GM12878 (cell line): Measurements from ENCODE around the gene CSDE1. TPM values are rescaled to one million over a fixed set of nuclear protein-coding genes. Genes with fewer than 3 reads are reported as not detected.
A peak's percentile ranks its signal among the peaks of the same experiment; 100 is the strongest.

ENCODE experiments used
- ATAC-seq: fragments of 200-7000 bp; cut with Tn5 transposase; 3 replicates; pipeline ENCODE4 v1.9.1; 2020; ENCODE audit warnings: mild to moderate bottlenecking, moderate library complexity
- BruUV-seq: library from RNA; stranded (reverse); fragments of 400-500 nt; replicated peaks from 2 replicates; lab custom pipeline; 2021; lab: Mats Ljungman, UMichigan
- CTCF ChIA-PET: fragments of 300-600 bp; sonication (Branson Sonifier 250); formaldehyde crosslinking; extraction: SDS; loops from one replicate; lab custom pipeline; 2021; ENCODE audit warnings: inconsistent platforms; lab: Yijun Ruan, JAX
- POLR2A ChIA-PET: fragments of 350-600 bp; formaldehyde crosslinking; extraction: SDS; loops from one replicate; lab custom pipeline; 2021; ENCODE audit warnings: inconsistent platforms; lab: Charles Lee
- RAD21 ChIA-PET: fragments of 300-600 bp; sonication (Branson Sonifier 250); formaldehyde crosslinking; loops from one replicate; lab custom pipeline; 2023; ENCODE audit warnings: antibody characterized with exemption; ENCODE audit not compliant: unreplicated experiment; lab: Charles Lee
- SMC1A ChIA-PET: fragments of 300-600 bp; sonication (Branson Sonifier 250); formaldehyde crosslinking; loops from one replicate; lab custom pipeline; 2023; ENCODE audit not compliant: unreplicated experiment, uncharacterized antibody; lab: Charles Lee
- DNase-seq: peaks from one replicate; pipeline ENCODE4 v3.0.0-alpha.2; 2011; ENCODE audit warnings: low read depth, low spot score
- FAIRE-seq: peaks from 3 replicates; lab custom pipeline; 2011; peaks lifted over from hg19 to GRCh38; lab: Jason Lieb, UNC
- H2AFZ ChIP-seq: 2 replicates; pipeline ENCODE4 v1.6.0; 2011; ENCODE audit warnings: low read depth, low read length, control low read depth; ENCODE audit not compliant: control insufficient read depth
- H3K27ac ChIP-seq: 2 replicates; pipeline ENCODE4 v1.5.1; 2011; ENCODE audit warnings: control low read depth; ENCODE audit not compliant: control insufficient read depth, insufficient read depth
- H3K27me3 ChIP-seq, 2 experiments: replicated peaks in 1 of 2; 2 replicates each; pipeline versions ENCODE4 v1.6.0 to v1.6.1; 2011; ENCODE audit warnings: low read length in 1 of 2; ENCODE audit not compliant: control insufficient read depth in 2 of 2, insufficient read depth in 2 of 2
- H3K36me3 ChIP-seq, 2 experiments: 2 replicates each; pipeline ENCODE4 v1.5.1; 2011; ENCODE audit warnings: low read length in 1 of 2; ENCODE audit not compliant: control insufficient read depth in 2 of 2, insufficient read depth in 2 of 2
- H3K4me1 ChIP-seq: 2 replicates; pipeline ENCODE4 v1.6.1; 2011; ENCODE audit warnings: mild to moderate bottlenecking, low read length, moderate library complexity, mixed read lengths; ENCODE audit not compliant: control insufficient read depth, insufficient read depth
- H3K4me2 ChIP-seq: 2 replicates; pipeline ENCODE4 v1.6.0; 2011; ENCODE audit warnings: control low read depth; ENCODE audit not compliant: control insufficient read depth, insufficient read depth
- H3K4me3 ChIP-seq: fragments of 200-600 bp; sonication (generic); 2 replicates; pipeline ENCODE4 v1.5.1; 2016
- H3K79me2 ChIP-seq: 2 replicates; pipeline ENCODE4 v1.6.0; 2011; ENCODE audit warnings: low read length; ENCODE audit not compliant: control insufficient read depth, insufficient read depth
- H3K9ac ChIP-seq: 2 replicates; pipeline ENCODE4 v1.8.0; 2011; ENCODE audit warnings: low read length, control low read depth, mixed read lengths; ENCODE audit not compliant: control insufficient read depth, insufficient read depth
- H3K9me3 ChIP-seq: replicated peaks from 3 replicates; pipeline ENCODE4 v1.5.1; 2011; ENCODE audit warnings: mild to moderate bottlenecking, low read length; ENCODE audit not compliant: control insufficient read depth, insufficient read depth
- H4K20me1 ChIP-seq: 2 replicates; pipeline ENCODE4 v1.6.0; 2011; ENCODE audit not compliant: control insufficient read depth, insufficient read depth
- EED ChIP-seq: sonication (generic); IDR thresholded peaks from 2 replicates; pipeline ENCODE4 v1.6.1; 2016; ENCODE audit warnings: antibody characterized with exemption, low read depth
- EZH2 ChIP-seq: IDR thresholded peaks from 2 replicates; pipeline ENCODE4 v1.6.1; 2012; ENCODE audit warnings: low read depth, mild to moderate bottlenecking, control low read depth, inconsistent platforms, low read length, borderline replicate concordance; ENCODE audit not compliant: control insufficient read depth
- NFYB ChIP-seq: IDR thresholded peaks from 2 replicates; pipeline ENCODE4 v1.6.1; 2011; ENCODE audit warnings: low read depth, mild to moderate bottlenecking, low read length, improper control_type of control experiment, moderate library complexity; ENCODE audit not compliant: insufficient read depth
- RFX5 ChIP-seq: IDR thresholded peaks from 2 replicates; pipeline ENCODE4 v1.6.1; 2011; ENCODE audit warnings: low read depth, low read length, improper control_type of control experiment
- RUNX3 ChIP-seq: IDR thresholded peaks from 2 replicates; pipeline ENCODE4 v1.6.1; 2012; ENCODE audit warnings: low read length, inconsistent platforms
- SMAD5 ChIP-seq: IDR thresholded peaks from 2 replicates; pipeline ENCODE4 v1.6.1; 2016; ENCODE audit warnings: antibody characterized with exemption, low read depth
- TAF1 ChIP-seq: IDR thresholded peaks from 2 replicates; pipeline ENCODE4 v1.6.1; 2011; ENCODE audit warnings: mild to moderate bottlenecking, low read depth, low read length, borderline replicate concordance
- TBL1XR1 ChIP-seq: IDR thresholded peaks from 2 replicates; pipeline ENCODE4 v1.6.1; 2012; ENCODE audit warnings: low read depth, low read length, improper control_type of control experiment
- ZNF24 ChIP-seq: fragments of 450-650 bp; IDR thresholded peaks from 2 replicates; pipeline ENCODE4 v1.6.1; 2017; ENCODE audit warnings: antibody characterized with exemption, mild to moderate bottlenecking
- ZNF384 ChIP-seq: IDR thresholded peaks from 2 replicates; pipeline ENCODE4 v1.6.1; 2012; ENCODE audit warnings: low read depth, mild to moderate bottlenecking, low read length, improper control_type of control experiment, borderline replicate concordance
- WGBS: methylation state at CpG from one replicate; pipeline ENCODE4 v1.1.6; 2016; ENCODE audit warnings: low lambda C conversion rate; ENCODE audit not compliant: insufficient replicate concordance, insufficient coverage; ENCODE audit errors: missing lambda C conversion rate; 5-methylcytosine and 5-hydroxymethylcytosine counted together
- in situ Hi-C: fragments of 300-500 bp; cut with MboI; formaldehyde crosslinking; loops from 9 replicates; pipeline ENCODE4 v1.14.3; 2018; ENCODE audit warnings: mixed read lengths
- intact Hi-C: fragments of 100-400 bp; cut with micrococcal nuclease; formaldehyde crosslinking; loops from one replicate; pipeline ENCODE4 v1.14.2; 2022; ENCODE audit not compliant: unreplicated experiment
- polyA plus RNA-seq, 11 experiments: library from polyadenylated mRNA; depleted of rRNA in 4 of 11; unstranded in 6 of 11; stranded (reverse) in 5 of 11; fragments of >200 nt; fragmentation: Nextera tagmentation in 4 of 11; fragmentation: Illumina TruSeq in 1 of 11; extraction: Ambion mirVana in 4 of 11; extraction: Trizol in 1 of 11; gene quantifications; 1 replicate in 1 of 11; 2 replicates in 10 of 11; pipeline versions ENCODE4 v1.2.1 to v1.2.3, GENCODE V29; 2011 to 2016; ENCODE audit warnings: inconsistent platforms in 2 of 11, missing spikeins in 2 of 11, low read depth in 1 of 11
- total RNA-seq, 4 experiments: library from RNA; depleted of rRNA in 3 of 4; stranded (reverse); fragments of >200 nt in 3 of 4; fragmentation: Illumina TruSeq in 1 of 4; extraction: Trizol in 1 of 4; gene quantifications; 2 replicates each; pipeline versions ENCODE4 v1.2.1 to v1.2.3, GENCODE V29; 2013 to 2021
- TF ChIP-seq, protein P1 (sequence below): fragments of 450-650 bp; IDR thresholded peaks from 2 replicates; pipeline ENCODE4 v1.6.1; 2016; ENCODE audit warnings: mild to moderate bottlenecking
- TF ChIP-seq, protein P2 (sequence below): fragments of 450-650 bp; IDR thresholded peaks from 2 replicates; pipeline ENCODE4 v1.6.1; 2017; ENCODE audit warnings: mild to moderate bottlenecking, moderate library complexity

Gene CSDE1
- total and polyA plus RNA-seq, 10 of the 15 experiments (the other 5 are each of a cell fraction or from before 2014, with no cell fraction given), result 130 to 390 (median 246) TPM

DNA sequence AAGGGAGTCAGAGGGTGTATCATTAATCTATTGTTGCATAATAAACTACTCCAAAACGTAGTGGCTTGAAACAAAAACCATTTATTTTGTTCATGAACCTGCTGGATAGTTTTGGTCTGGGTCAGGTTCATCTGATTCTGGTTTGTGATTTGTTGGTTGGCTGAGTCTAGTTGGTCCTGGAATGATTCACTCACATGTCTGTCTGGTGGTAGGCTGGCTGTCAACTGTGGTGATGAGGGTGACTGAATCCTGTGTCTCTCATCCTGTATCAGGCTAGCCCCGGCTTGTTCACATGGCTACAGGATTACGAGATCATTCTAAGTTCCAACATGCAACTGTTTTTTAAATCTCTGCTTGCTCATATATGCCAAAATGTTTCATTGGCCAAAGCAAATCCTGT, 45.2 kb upstream of the CSDE1 start:
- BruUV-seq, result no TSS peak
- Histone ChIP-seq H3K27ac (no peak overlapping the region), H3K36me3 (no peaks in the 10 kb centered on the region), H3K79me2 (no peaks in the 10 kb centered on the region), H3K4me2 (no peak overlapping the region), H3K9me3 (no peaks in the 10 kb centered on the region), H4K20me1 (no peaks in the 10 kb centered on the region), H2AFZ (no peak overlapping the region), H3K4me3 (no peak overlapping the region), H3K4me1 (no peaks in the 10 kb centered on the region), H3K27me3 (peaks cover 0 to under 1% of the 10 kb centered on the region in 2 experiments; a peak in 1 of 4 replicates)
- DNase-seq (no peak), ATAC-seq (peak; percentile 83), FAIRE-seq (no peak)
- intact Hi-C loops, result no loop called here
- RAD21 ChIA-PET, result no interaction called here
- POLR2A ChIA-PET, result no interaction called here
- WGBS, result 0% methylated on average over 3 of the region's 3 CpGs
- CTCF ChIA-PET, result no interaction called here
- no peak for TF ChIP-seq ZNF384
- peak; percentile 40; the same call in 1 of the 2 replicates for TF ChIP-seq NFYB
- TF ChIP-seq, protein P1, sequence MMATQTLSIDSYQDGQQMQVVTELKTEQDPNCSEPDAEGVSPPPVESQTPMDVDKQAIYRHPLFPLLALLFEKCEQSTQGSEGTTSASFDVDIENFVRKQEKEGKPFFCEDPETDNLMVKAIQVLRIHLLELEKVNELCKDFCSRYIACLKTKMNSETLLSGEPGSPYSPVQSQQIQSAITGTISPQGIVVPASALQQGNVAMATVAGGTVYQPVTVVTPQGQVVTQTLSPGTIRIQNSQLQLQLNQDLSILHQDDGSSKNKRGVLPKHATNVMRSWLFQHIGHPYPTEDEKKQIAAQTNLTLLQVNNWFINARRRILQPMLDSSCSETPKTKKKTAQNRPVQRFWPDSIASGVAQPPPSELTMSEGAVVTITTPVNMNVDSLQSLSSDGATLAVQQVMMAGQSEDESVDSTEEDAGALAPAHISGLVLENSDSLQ, result peak; percentile 66; the same call in 1 of the 2 replicates
- peak; percentile 25; the same call in 1 of the 2 replicates for TF ChIP-seq RUNX3
- TF ChIP-seq, all 136 proteins: peak for 3
- in situ Hi-C loops, result no loop called here
- SMC1A ChIA-PET, result no interaction called here
- no peak overlapping the region for H3K9ac ChIP-seq

DNA sequence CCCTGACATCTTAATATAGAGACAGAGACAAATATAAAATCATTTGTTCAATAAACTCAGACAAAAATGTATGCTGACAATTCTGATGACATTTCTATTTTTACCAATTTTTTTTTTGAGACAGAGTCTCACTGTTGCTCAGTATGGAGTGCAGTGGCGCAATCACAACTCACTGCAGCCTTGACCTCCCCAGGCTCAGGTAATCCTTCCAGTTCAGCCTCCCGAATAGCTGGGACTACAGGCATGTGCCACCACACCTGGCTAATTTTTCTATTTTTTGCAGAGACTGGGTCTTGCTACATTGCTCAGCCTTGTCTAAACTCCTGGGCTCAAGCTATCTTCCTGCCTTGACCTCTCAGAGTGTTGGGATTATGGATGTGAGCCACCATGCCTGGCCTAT, 36.3 kb upstream of the CSDE1 start:
- no peak for FAIRE-seq

More for the DNA sequence above, 36.3 kb upstream of the CSDE1 start:
- CTCF ChIA-PET, result no interaction called here
- H3K79me2 ChIP-seq, result no peaks in the 10 kb centered on the region
- H3K27ac ChIP-seq, result no peak overlapping the region
- BruUV-seq, result no TSS peak
- no peak overlapping the region for H3K4me2 ChIP-seq
- DNase-seq (no peak), ATAC-seq (no peak)
- H3K27me3 ChIP-seq, result peaks cover 0 to 4% of the 10 kb centered on the region in 2 experiments; a peak in 1 of 4 replicates
- intact Hi-C loops (no loop called here), in situ Hi-C loops (no loop called here)
- 61% methylated on average over 2 of the region's 2 CpGs for WGBS
- H3K9me3 ChIP-seq, result no peaks in the 10 kb centered on the region
- no peak overlapping the region for H2AFZ ChIP-seq
- TF ChIP-seq, protein P1, result no peak
- TF ChIP-seq TBL1XR1 (no peak), EZH2 (no peak), RFX5 (no peak), SMAD5 (no peak), EED (no peak), ZNF24 (no peak), TAF1 (no peak)
- TF ChIP-seq, protein P2, sequence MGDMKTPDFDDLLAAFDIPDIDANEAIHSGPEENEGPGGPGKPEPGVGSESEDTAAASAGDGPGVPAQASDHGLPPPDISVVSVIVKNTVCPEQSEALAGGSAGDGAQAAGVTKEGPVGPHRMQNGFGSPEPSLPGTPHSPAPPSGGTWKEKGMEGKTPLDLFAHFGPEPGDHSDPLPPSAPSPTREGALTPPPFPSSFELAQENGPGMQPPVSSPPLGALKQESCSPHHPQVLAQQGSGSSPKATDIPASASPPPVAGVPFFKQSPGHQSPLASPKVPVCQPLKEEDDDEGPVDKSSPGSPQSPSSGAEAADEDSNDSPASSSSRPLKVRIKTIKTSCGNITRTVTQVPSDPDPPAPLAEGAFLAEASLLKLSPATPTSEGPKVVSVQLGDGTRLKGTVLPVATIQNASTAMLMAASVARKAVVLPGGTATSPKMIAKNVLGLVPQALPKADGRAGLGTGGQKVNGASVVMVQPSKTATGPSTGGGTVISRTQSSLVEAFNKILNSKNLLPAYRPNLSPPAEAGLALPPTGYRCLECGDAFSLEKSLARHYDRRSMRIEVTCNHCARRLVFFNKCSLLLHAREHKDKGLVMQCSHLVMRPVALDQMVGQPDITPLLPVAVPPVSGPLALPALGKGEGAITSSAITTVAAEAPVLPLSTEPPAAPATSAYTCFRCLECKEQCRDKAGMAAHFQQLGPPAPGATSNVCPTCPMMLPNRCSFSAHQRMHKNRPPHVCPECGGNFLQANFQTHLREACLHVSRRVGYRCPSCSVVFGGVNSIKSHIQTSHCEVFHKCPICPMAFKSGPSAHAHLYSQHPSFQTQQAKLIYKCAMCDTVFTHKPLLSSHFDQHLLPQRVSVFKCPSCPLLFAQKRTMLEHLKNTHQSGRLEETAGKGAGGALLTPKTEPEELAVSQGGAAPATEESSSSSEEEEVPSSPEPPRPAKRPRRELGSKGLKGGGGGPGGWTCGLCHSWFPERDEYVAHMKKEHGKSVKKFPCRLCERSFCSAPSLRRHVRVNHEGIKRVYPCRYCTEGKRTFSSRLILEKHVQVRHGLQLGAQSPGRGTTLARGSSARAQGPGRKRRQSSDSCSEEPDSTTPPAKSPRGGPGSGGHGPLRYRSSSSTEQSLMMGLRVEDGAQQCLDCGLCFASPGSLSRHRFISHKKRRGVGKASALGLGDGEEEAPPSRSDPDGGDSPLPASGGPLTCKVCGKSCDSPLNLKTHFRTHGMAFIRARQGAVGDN, result no peak
- POLR2A ChIA-PET, result no interaction called here
- SMC1A ChIA-PET, result interaction anchor here (1.0 to 1.1 kb wide), 2 partner anchors 14 to 15 kb away, joined by 3 read pairs; partner anchors contain the start of gene SIKE1
- H4K20me1 ChIP-seq, result no peaks in the 10 kb centered on the region
- H3K4me3 ChIP-seq, result no peak overlapping the region
- no peaks in the 10 kb centered on the region for H3K4me1 ChIP-seq
- no peaks in the 10 kb centered on the region for H3K36me3 ChIP-seq
- RAD21 ChIA-PET, result no interaction called here
- no peak overlapping the region for H3K9ac ChIP-seq
